Psoas muscle (tissue), 8 donors: ENCODE measurements around the gene BHMT2. TPM values are rescaled to one million over a fixed set of nuclear protein-coding genes. Genes with fewer than 3 reads are reported as not detected.

Experiments
- ATAC-seq, 4 donors: fragments of 200-7000 bp; cut with Tn5 transposase; one replicate each; pipeline ENCODE4 v1.9.1; 2020; ENCODE audit warnings: moderate library complexity in 3 of 4, mild to moderate bottlenecking in 2 of 4
- DNase-seq, 2 donors: peaks; one replicate each; pipeline ENCODE4 v3.0.0-alpha.2; 2020
- H3K27ac ChIP-seq: fragments of 200-600 bp; one replicate; pipeline ENCODE4 v1.8.0; 2022
- H3K27me3 ChIP-seq, 3 donors: fragments of 200-600 bp in 1 of 3; one replicate each; pipeline versions ENCODE4 v1.6.1 to v1.8.0; 2013 to 2022; ENCODE audit warnings: low read length in 2 of 3, mild to moderate bottlenecking in 2 of 3, moderate library complexity in 1 of 3; ENCODE audit not compliant: insufficient read depth in 3 of 3
- H3K36me3 ChIP-seq, 2 donors: fragments of 200-600 bp in 1 of 2; one replicate each; pipeline versions ENCODE4 v1.6.1 to v1.8.0; 2013 to 2022; ENCODE audit warnings: low read depth in 1 of 2, mild to moderate bottlenecking in 1 of 2, moderate library complexity in 1 of 2; ENCODE audit not compliant: insufficient read depth in 1 of 2
- H3K4me1 ChIP-seq: fragments of 200-600 bp; one replicate; pipeline ENCODE4 v1.8.0; 2022
- H3K4me3 ChIP-seq: fragments of 200-600 bp; one replicate; pipeline ENCODE4 v1.8.0; 2022; ENCODE audit warnings: mild to moderate bottlenecking
- H3K9me3 ChIP-seq: fragments of 200-600 bp; one replicate; pipeline ENCODE4 v1.8.0; 2022
- CTCF ChIP-seq: fragments of 200-600 bp; IDR thresholded peaks from one replicate; pipeline ENCODE4 v1.8.0; 2022; ENCODE audit warnings: antibody characterized with exemption
- WGBS, 3 donors: extraction: QIAGEN DNeasy Blood & Tissue Kit; methylation state at CpG; one replicate each; pipeline versions ENCODE4 v1.1.6 to v1.1.7; 2013; 5-methylcytosine and 5-hydroxymethylcytosine counted together
- intact Hi-C, 2 donors: fragments of 100-400 bp; cut with DNase I; formaldehyde crosslinking; loops; one replicate each; pipeline versions ENCODE4 v1.11.0 to v1.14.2; 2022
- polyA plus RNA-seq, 3 donors: library from polyadenylated mRNA; stranded (reverse); fragments of 200-250 nt; gene quantifications; one replicate each; pipeline ENCODE4 v1.2.3, GENCODE V29; 2013
- total RNA-seq, 4 donors: library from RNA; stranded (reverse); fragmentation: NEBNext Ultra II Directional in 2 of 4; extraction: Animal tissue kit (Norgen Biotek cat#: 25700) in 2 of 4; gene quantifications; one replicate each; pipeline versions ENCODE4 v1.2.1 to v1.2.4, GENCODE V29; 2021 to 2023
- donor health status: healthy with polysubstance abuse.
- donor health status: DM: no; HTN: no; CAD: no; lungs with moderate emphysema.
- donor health status: Bipolar disorder and iron deficiency.
- donor health status: healthy.
- donor health status: DM: yes; HTN: yes; CAD: no.
- donor health status: DM: no; HTN: no; CAD: no.
- donor health status: DM: no; HTN: no; CAD: no.
- donor health status: DM: yes; HTN: yes; CAD: no.

Gene BHMT2
- total and polyA plus RNA-seq, 7 donors: 1.9 to 20.8 (median 11.9) TPM

- Histone ChIP-seq H3K27ac (no peak overlapping the region), H3K4me1 (peaks cover 2% of the 10 kb centered on the region), H3K27me3 (no peaks in the 10 kb centered on the region), H3K9me3 (peaks cover 4% of the 10 kb centered on the region), H3K36me3 (no peaks in the 10 kb centered on the region), H3K4me3 (no peak overlapping the region)
- 67 to 96% (median 91%) methylated on average over 2 of the region's 2 CpGs for WGBS, 3 donors
- DNase-seq: no peak
- ATAC-seq: no peak
- intact Hi-C loops: loop anchor here in 1 of 2 donors (10.0 kb wide), 1 partner anchor 328 kb away; no protein-coding TSS in a partner anchor
- no peak for TF ChIP-seq CTCF
These were observed 67.1 kb downstream of the BHMT2 start for GRCh38 chr5:79136618-79137017.

Other genes with a start within 250 kb of the BHMT2 start
- 1 to 10 TPM; 3.6 to 6.5 (median 5.3) TPM for gene ARSB, start 84.5 kb upstream of the BHMT2 start, total RNA-seq
- 1 to 10 TPM; 1.3 to 3.2 (median 1.5) TPM for gene ARSB, start 84.5 kb upstream of the BHMT2 start, polyA plus RNA-seq
- 1 to 10 TPM; 1.7 to 2.8 (median 2.1) TPM for gene DMGDH, start 93 bp upstream of the BHMT2 start, total RNA-seq
- gene DMGDH, start 93 bp upstream of the BHMT2 start, polyA plus RNA-seq: 1 to 10 TPM in 1 of 3 donors, under 1 TPM in 2; 0.16 to 1.5 (median 0.80) TPM
- not detected for gene BHMT, start 42.0 kb downstream of the BHMT2 start, total RNA-seq
- under 1 TPM in 1 of 3 donors, not detected in 2; 0.12 TPM for gene BHMT, start 42.0 kb downstream of the BHMT2 start, polyA plus RNA-seq
- gene JMY, start 166.4 kb downstream of the BHMT2 start, total RNA-seq: 10 to 100 TPM; 11.7 to 17.0 (median 14.8) TPM
- 1 to 10 TPM; 1.3 to 7.5 (median 3.9) TPM for gene JMY, start 166.4 kb downstream of the BHMT2 start, polyA plus RNA-seq